ENCODE data around the gene TFF1.

TFF1 gene

GRCh38 chr21:42356046-42356445 lies 10.3 kb downstream of the TFF1 start:
- ChIA-PET POLR2A (no interaction called here), CTCF (interaction anchor here (1.5 to 2.2 kb wide), 2 partner anchors 14 to 97 kb away, joined by 4 to 8 read pairs; no protein-coding TSS in a partner anchor)
- DNase-seq (ENCODE audit: extremely low spot score) = no peak
- TF ChIP-seq CTCF (IDR thresholded peaks at IDR 0.05; ENCODE audit: control extremely low read depth, extremely low read depth, low read depth, missing control alignments) = no peak

GRCh38 chr21:42353623-42354022 lies 12.7 kb downstream of the TFF1 start:
- ChIA-PET POLR2A (no interaction called here), CTCF (interaction anchor here (1.1 to 1.3 kb wide), 3 partner anchors 11 to 28 kb away, joined by 3 read pairs; partner anchors contain the start of gene TFF1)
- TF ChIP-seq CTCF (IDR thresholded peaks at IDR 0.05; ENCODE audit: control extremely low read depth, extremely low read depth, low read depth, missing control alignments) = no peak
- no peak for DNase-seq (ENCODE audit: extremely low spot score)

GRCh38 chr21:42352441-42353095 lies 13.8 kb downstream of the TFF1 start:
- no peak for TF ChIP-seq CTCF (IDR thresholded peaks at IDR 0.05; ENCODE audit: control extremely low read depth, extremely low read depth, low read depth, missing control alignments)
- CTCF ChIA-PET = no interaction called here
- no peak for DNase-seq (ENCODE audit: extremely low spot score)
- POLR2A ChIA-PET = no interaction called here

- POLR2A ChIA-PET = no interaction called here
Observed at GRCh38 chr21:42351626-42352440, 14.5 kb downstream of the TFF1 start.

GRCh38 chr21:42350927-42351426 lies 15.4 kb downstream of the TFF1 start, which contains the start of gene TFF2:
Gene TFF2 (minus strand): TSS chr21:42350994. CDS start chr21:42350957, 37 bp downstream.
- DNase-seq (ENCODE audit: extremely low spot score) = no peak
- TF ChIP-seq CTCF (IDR thresholded peaks at IDR 0.05; ENCODE audit: control extremely low read depth, extremely low read depth, low read depth, missing control alignments) = no peak
- POLR2A ChIA-PET = no interaction called here
- CTCF ChIA-PET = no interaction called here

More at GRCh38 chr21:42351626-42352440, 14.5 kb downstream of the TFF1 start:
- no peak for DNase-seq (ENCODE audit: extremely low spot score)
- CTCF ChIA-PET = no interaction called here
- TF ChIP-seq CTCF (IDR thresholded peaks at IDR 0.05; ENCODE audit: control extremely low read depth, extremely low read depth, low read depth, missing control alignments) = no peak

- ChIA-PET CTCF (interaction anchor here (1.7 to 1.8 kb wide), 2 partner anchors 11 to 21 kb away, joined by 4 to 5 read pairs; no protein-coding TSS in a partner anchor), POLR2A (no interaction called here)
- no peak for TF ChIP-seq CTCF (IDR thresholded peaks at IDR 0.05; ENCODE audit: control extremely low read depth, extremely low read depth, low read depth, missing control alignments)
- DNase-seq (ENCODE audit: extremely low spot score) = no peak
Observed at GRCh38 chr21:42350318-42350910, 15.9 kb downstream of the TFF1 start.
